HG02588 (cell line): ENCODE results near the gene CR1.
"Not testable (repeated sequence)": the region's sequence is repeated elsewhere in the genome, so short reads cannot be mapped to it uniquely, and the experiment has no call there.

ENCODE experiments used
- ATAC-seq: cut with Tn5 transposase; IDR thresholded peaks from one replicate; pipeline ENCODE4 v1.9.1; 2021; ENCODE audit warnings: mild to moderate bottlenecking, moderate library complexity; ENCODE audit not compliant: unreplicated experiment

Gene CR1

DNA sequence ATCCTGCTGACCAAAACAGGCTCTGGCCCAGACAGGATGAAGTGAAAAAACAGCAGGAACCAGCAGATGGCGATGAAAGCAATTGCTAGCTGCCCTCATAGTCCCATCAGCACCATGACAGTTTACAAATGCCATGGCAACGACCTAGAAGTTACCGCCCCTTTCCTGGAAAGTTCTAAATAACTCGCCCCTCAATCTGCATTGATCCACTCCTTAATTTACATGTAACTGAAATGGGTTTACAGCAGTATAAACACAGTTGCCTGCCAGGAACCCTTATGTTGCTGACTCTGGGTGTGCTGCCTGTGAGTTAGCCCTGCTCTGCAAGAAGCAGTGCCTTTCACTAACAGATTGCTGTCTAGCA, 83.5 kb downstream of the CR1 start:
- ATAC-seq = peak; percentile 67

DNA sequence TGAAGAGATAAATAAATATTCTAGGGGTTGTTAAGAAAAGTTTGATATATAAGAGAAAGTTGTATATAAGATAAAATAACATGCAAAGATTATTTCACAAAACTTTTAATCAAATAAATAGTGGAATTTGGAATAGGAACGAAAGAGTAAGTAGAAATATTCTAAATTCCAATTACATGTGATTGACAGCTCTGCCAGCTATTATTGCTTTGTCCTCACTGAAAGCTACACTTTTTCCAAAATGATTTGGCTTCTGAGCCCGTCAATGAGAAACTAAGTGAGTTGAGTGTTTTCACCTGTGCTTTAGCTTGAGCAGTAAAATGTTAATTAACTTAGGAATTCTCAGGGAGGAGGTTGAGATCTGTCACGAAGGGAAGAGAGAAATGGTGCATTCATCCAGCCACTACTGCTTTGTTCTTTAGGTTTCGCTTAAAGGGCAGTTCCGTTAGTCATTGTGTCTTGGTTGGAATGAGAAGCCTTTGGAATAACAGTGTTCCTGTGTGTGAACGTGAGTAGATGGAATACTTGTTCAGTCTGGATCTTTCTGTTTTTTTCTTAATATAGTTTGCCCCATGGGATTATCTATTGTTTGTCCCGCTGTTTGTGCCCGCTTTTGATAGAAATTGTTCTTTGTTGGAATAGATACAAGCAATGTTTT, 85.7 kb downstream of the CR1 start:
- no peak for ATAC-seq

DNA sequence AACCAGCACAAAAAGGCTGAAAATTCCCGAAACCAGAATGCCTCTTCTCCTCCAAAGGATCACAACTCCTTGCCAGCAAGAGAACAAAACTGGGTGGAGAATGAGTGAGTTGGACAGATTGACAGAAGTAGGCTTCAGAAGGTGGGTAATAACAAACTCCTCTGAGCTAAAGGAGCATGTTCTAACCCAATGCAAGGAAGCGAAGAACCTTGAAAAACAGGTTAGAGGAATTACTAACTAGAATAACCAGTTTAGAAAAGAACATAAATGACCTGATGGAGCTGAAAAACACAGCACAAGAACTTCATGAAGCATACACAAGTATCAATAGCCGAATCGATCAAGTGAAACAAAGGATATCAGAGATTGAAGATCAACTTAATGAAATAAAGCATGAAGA, 93.5 kb downstream of the CR1 start:
- ATAC-seq = not testable (repeated sequence)

DNA sequence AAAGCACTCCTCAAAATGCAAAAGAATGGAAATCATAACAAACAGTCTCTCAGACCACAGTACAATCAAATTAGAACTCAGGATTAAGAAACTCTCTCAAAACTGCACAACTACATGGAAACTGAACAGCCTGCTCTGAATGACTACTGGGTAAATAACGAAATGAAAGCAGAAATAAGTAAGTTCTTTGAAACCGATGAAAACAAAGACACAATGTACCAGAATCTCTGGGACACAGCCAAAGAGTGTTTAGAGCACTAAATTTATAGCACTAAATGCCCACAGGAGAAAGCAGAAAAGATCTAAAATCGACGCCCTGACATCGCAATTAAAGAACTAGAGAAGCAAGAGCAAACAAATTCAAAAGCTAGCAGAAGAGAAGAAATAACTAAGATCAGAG, 95.2 kb downstream of the CR1 start:
- ATAC-seq = not testable (repeated sequence)

DNA sequence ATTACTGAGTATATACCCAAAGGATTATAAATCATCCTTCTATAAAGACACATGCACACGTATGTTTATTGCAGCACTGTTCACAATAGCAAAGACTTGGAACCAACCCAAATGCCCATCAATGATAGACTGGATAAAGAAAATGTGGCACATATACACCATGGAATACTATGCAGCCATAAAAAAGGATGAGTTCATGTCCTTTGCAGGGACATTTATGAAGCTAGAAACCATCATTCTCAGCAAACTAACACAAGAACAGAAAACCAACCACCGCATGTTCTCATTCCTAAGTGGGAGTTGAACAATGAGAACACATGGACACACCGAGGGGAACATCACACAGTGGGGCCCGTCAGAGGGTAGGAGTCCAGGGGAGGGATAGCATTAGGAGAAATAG, 98.1 kb downstream of the CR1 start:
- not testable (repeated sequence) for ATAC-seq

DNA sequence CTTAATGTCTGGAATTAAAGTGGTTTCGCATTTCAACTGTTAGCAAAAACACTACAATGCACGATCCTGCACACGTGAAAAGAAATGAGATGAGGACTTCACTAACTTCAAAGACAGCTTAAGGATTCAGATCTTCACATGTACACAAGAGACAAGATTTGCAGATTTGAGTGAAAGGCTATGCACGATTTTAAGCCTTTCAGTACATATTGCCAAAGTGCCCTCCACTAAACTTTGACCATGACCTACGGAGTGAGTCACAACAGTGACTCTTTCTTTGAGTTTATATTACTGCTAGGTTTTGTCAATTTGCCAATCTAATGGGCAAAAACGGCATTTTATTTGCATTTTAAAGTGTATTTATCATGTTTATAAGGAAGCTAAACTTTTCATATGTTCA, 107.8 kb downstream of the CR1 start:
- ATAC-seq = no peak

DNA sequence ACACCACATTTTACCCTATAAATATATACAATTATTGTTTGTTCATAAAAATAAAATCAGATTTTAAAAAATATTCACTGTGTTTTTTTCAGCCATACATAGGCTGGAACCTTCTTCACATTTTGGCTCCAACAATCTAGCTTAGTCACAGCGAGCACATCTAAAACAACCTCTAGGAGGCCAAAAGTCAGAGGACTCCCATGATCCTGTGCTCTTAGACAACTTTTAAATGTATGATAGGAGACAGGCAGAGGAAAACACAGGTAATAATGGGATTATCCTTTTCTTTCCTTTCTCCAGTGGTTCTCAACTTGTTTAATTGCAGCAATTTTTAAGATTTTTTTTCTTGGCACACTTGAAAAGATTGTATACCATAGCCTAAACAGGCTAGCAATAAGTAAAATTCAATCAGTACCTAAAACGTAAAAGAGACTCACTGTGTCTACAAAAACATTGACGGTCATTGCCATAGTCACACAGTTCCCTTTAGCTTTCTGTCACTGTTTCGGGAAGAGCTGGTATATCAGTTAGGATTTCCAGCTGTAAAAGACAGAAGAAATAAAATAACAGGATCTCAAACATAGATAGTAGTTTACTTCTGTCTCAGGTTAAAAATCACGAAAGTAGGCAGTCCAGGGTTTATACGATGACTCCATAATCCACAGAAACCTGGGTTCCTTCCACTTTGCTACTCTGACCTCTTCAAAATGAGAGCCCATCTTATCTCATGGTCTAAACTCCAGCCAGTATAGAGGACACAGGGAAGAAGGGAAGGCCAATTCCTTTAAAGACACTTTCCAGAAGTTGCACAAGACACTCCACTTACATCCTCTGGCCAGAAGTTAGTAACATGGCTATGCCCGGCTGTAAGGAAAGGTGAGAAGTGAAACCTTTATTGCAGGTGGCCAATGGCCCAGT, 109.7 kb downstream of the CR1 start:
- no peak for ATAC-seq

DNA sequence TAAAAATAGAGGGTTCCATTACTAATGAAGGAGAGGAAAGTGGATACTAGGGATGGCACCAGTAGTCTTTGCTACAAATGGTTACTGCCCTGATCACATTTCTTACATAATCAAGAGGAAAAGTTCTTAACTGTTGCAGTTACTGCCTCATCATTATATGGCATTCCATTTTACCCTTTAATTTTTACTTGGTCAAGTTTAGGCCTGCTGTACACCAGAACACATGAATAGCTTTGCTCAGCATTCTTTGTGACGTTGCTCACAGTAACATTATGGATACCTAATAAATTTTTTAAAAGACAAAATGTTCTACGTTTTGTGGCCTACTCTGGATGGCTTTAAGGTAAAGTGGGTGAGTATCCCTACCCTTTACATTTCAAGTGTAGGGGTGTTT, 110.4 kb downstream of the CR1 start:
- ATAC-seq = no peak

DNA sequence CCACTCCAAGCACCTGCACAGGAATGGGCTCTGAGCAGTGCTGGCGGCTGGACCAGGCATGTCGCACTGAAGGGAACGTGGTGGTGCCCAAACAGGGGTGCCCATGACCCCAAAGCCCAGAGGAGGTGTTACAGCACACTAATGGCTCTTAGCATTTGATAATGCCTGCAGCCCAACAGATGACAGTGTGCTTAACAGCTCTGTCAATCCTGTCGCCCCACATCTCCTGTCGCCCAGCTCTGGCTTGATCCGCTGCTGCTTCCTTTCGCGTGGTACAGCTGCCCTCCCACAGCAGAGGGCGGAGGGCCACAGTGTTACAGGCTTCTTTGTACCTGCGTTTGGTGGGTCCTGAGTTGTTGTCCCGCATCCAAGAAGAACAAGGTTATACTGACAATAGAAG, 116.8 kb downstream of the CR1 start:
- no peak for ATAC-seq

DNA sequence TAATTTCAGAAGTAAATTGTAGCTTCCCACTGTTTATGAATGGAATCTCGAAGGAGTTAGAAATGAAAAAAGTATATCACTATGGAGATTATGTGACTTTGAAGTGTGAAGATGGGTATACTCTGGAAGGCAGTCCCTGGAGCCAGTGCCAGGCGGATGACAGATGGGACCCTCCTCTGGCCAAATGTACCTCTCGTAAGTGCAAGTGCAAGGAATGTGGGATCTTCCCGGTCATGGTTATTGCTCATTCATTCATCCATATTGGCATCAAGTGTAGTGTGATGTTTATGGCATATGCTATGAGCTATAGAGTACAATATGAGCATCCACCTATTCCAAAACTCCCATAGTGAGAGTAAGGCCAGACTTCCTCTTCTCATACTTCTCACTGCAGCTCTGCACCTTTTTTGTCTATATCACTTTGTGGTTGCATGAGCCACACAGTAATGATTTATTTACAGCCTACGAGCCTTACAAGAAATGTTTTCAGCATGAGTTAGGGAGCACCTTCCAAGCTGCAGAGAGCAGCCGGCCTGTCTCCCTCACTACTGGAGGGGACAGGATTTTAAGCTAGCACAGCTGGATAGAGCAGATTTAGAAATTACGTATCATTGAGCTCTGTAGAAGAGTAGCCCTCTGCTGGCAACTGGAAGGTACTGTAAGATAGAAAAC, 124.0 kb downstream of the CR1 start:
- ATAC-seq = peak; percentile 79

DNA sequence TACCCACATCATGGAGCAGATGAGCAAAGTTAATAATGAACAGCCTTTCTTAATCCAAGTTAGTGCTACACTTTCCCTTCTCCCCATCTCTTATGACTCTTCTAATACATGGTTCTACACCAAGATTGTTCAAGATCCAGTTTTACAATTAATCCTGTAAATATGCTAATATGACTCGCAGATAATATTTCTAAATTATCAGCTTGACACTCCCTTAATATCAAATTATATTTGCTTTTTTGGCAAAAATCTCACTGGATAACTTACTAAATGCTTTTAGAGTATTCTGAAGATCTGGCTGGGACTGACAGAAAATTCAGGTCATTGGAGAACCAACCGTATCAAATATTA, 124.6 kb downstream of the CR1 start:
- ATAC-seq = no peak

GRCh38 chr1:207625504-207626071, 129.6 kb downstream of the CR1 start:
- ATAC-seq = not testable (repeated sequence)

GRCh38 chr1:207626972-207627337, 131.0 kb downstream of the CR1 start:
- no peak for ATAC-seq

DNA sequence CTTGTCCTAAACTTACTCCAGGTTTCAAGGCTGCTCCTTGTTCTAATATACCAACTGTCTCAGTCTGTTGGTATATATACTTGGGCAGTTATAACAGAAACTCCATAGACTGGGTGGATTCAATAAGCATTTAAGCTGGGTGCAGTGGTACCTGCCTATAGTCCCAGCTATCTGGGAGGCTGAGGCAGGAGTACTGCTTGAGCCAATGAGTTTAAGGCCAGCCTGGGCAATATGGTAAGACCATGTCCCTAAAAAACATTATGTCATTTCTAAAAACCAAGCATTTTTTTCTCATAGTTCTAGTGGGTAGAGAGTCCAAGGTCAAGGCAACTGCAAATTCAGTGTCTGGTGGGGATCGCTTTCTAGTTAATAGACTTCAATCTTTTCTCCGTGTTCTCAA, 131.5 kb downstream of the CR1 start:
- ATAC-seq = no peak

DNA sequence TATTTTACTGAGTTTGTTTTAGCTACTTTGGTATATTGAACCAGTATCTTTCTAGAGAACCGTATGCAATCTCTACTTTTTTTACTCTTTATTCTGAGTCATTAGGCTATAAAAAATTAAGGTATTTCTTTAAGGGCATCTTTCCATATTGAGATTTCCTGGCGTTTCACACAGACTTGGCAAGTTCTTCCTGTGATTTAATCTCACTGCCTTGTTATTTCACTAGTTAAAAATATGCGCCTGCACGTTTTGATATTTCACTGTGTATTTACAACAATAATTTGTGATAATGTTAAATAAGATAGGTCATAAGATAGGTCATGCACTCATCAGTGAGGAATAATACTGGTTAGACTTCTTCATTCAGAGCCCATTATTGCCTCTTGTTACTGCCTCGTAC, 132.8 kb downstream of the CR1 start:
- ATAC-seq = no peak

- ATAC-seq = no peak
Observed at GRCh38 chr1:207631137-207631536, 135.2 kb downstream of the CR1 start.

DNA sequence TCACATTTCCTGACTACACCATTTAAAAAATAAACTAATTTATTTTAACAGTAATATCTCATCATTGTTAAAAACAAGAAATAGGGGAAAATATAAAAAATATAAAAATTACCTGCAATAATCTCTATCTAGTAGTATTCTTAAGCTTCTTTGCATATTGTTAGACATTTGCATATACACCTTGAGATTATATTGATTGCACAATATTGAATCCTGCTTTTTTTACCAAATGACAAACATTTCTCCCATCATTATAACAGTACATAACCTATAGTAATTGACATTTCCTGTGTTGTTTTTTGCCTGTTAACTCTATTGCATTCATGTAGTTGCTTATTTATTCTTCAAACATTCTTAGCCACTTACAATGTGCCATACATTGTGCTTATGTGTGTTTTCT, 137.3 kb downstream of the CR1 start:
- no peak for ATAC-seq

GRCh38 chr1:207633699-207634289, 137.8 kb downstream of the CR1 start:
- not testable (repeated sequence) for ATAC-seq

DNA sequence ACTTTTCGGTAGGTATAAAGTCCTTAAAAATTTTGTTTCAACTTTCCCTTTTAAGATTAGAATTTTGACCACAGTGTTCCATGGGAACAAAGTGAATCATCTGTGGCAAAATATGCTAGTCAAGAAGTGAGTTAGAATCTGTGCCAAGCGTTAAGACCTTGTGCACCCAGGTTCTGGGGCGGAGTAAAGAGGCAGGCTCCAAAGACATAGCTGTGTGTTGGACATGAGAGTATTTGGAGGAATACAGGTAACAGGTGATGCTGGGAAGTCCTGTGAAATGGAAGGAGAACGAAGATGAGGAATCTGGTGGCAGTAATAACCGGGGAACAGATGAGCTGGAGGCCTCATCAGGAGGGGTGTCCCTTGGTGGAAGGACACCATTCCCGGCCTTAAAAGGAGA, 138.3 kb downstream of the CR1 start:
- ATAC-seq = not testable (repeated sequence)

DNA sequence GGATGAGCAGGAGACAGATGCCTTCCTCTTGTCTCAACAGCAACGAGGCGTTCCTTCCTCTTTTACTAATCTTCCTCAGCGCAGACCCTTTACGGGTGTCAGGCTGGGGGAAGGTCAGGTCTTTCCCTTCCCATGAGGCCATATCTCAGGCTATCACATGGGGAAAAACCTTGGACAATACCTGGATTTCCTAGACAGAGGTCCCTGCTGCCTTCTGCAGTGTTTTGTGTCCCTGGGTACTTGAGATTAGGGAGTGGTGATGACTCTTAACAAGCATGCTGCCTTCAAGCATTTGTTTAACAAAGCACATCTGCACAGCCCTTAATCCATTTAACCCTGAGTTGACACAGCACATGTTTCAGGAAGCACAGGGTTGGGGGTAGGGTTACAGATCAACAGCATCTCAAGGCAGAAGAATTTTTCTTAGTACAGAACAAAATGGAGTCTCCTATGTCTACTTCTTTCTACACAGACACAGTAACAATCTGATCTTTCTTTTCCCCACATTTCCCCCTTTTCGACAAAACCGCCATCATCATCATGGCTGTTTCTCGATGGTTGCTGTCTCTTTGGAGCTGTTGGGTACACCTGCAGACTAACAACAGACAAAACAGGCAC, 139.7 kb downstream of the CR1 start:
- ATAC-seq = not testable (repeated sequence)
